Measurements from ENCODE around the gene TNRC6C. TPM values are rescaled to one million over a fixed set of nuclear protein-coding genes. Genes with fewer than 3 reads are reported as not detected.
A peak's percentile ranks its signal among the peaks of the same experiment; 100 is the strongest.
"Not testable (repeated sequence)": the region's sequence is repeated elsewhere in the genome, so short reads cannot be mapped to it uniquely, and the experiment has no call there.

Gene TNRC6C
- total and polyA plus RNA-seq, 2 experiments from 2014 or later, result 10.1 to 16.6 TPM

DNA sequence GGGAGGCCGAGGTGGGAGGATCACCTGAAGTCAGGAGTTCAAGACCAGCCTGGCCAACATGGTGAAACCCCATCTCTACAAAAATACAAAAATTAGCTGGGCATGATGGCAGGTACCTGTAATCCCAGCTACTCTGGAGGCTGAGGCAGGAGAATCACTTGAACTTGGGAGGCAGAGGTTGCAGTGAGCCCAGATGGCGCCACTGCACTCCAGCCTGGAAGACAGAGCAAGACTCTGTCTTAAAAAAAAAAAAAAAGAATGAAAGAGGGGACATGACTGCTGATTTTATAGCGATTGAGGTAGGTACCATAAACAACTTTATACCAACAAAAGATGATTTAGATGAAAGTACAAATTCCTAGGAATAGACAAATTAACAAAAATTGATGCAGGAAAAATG, 13.8 kb downstream of the TNRC6C start:
- TF ChIP-seq, protein P1, sequence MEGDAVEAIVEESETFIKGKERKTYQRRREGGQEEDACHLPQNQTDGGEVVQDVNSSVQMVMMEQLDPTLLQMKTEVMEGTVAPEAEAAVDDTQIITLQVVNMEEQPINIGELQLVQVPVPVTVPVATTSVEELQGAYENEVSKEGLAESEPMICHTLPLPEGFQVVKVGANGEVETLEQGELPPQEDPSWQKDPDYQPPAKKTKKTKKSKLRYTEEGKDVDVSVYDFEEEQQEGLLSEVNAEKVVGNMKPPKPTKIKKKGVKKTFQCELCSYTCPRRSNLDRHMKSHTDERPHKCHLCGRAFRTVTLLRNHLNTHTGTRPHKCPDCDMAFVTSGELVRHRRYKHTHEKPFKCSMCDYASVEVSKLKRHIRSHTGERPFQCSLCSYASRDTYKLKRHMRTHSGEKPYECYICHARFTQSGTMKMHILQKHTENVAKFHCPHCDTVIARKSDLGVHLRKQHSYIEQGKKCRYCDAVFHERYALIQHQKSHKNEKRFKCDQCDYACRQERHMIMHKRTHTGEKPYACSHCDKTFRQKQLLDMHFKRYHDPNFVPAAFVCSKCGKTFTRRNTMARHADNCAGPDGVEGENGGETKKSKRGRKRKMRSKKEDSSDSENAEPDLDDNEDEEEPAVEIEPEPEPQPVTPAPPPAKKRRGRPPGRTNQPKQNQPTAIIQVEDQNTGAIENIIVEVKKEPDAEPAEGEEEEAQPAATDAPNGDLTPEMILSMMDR (conservative IDR thresholded peaks at IDR 0.05; ENCODE audit: low read depth in 2 of 2), result peak; percentile 39 to 42
- not testable (repeated sequence) for H3F3A ChIP-seq (replicated peaks; ENCODE audit: low read depth); H3K27me3 ChIP-seq (ENCODE audit: insufficient read depth); H3K27ac ChIP-seq (ENCODE audit: low read depth); H3K9me2 ChIP-seq (ENCODE audit: insufficient read depth); H3K9me3 Mint-ChIP-seq; H2AFZ ChIP-seq; H3K36me3 Mint-ChIP-seq (ENCODE audit: low read depth); H3K27me3 Mint-ChIP-seq (ENCODE audit: insufficient read depth, low read depth, poor library complexity); H3K4me2 ChIP-seq; H3K36me3 ChIP-seq (ENCODE audit: insufficient read depth); H3K4me3 ChIP-seq; ATAC-seq; H3K27ac Mint-ChIP-seq; DNase-seq (ENCODE audit: low spot score); H3K4me3 Mint-ChIP-seq
- H4K20me1 ChIP-seq (replicated peaks; ENCODE audit: insufficient read depth), result peaks cover 61% of the 10 kb centered on the region
- H3K4me1 Mint-ChIP-seq, result peaks cover 34% of the 10 kb centered on the region
- peaks cover 97% of the 10 kb centered on the region for H3K79me2 ChIP-seq (replicated peaks; ENCODE audit: insufficient read depth)
- peaks cover 11% of the 10 kb centered on the region for H3K4me1 ChIP-seq (ENCODE audit: insufficient read depth)

DNA sequence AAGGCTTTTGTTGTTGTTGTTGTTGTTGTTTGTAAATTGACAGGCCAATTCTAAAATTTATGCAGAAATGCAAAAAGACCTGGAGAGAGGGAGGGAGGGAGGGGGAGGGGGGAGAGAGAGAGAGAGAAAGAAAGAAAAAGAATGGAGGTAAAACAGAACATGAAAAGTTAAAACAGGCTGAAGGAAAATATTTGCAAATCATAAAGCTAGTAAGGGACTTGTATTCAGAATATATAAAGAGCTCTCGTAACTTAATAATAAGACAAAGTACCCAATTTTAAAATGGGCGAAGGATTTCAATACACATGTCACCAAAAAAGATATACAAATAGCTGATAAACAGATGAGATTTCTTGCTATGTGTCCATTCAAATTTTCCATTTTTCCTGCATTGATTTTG, 15.4 kb downstream of the TNRC6C start:
- no peak for DNase-seq (ENCODE audit: low spot score)
- TF ChIP-seq, protein P1 (conservative IDR thresholded peaks at IDR 0.05; ENCODE audit: low read depth in 2 of 2), result no peak
- TF ChIP-seq, protein P2, sequence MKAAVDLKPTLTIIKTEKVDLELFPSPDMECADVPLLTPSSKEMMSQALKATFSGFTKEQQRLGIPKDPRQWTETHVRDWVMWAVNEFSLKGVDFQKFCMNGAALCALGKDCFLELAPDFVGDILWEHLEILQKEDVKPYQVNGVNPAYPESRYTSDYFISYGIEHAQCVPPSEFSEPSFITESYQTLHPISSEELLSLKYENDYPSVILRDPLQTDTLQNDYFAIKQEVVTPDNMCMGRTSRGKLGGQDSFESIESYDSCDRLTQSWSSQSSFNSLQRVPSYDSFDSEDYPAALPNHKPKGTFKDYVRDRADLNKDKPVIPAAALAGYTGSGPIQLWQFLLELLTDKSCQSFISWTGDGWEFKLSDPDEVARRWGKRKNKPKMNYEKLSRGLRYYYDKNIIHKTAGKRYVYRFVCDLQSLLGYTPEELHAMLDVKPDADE (IDR thresholded peaks at IDR 0.05), result no peak
- TF ChIP-seq, protein P3, sequence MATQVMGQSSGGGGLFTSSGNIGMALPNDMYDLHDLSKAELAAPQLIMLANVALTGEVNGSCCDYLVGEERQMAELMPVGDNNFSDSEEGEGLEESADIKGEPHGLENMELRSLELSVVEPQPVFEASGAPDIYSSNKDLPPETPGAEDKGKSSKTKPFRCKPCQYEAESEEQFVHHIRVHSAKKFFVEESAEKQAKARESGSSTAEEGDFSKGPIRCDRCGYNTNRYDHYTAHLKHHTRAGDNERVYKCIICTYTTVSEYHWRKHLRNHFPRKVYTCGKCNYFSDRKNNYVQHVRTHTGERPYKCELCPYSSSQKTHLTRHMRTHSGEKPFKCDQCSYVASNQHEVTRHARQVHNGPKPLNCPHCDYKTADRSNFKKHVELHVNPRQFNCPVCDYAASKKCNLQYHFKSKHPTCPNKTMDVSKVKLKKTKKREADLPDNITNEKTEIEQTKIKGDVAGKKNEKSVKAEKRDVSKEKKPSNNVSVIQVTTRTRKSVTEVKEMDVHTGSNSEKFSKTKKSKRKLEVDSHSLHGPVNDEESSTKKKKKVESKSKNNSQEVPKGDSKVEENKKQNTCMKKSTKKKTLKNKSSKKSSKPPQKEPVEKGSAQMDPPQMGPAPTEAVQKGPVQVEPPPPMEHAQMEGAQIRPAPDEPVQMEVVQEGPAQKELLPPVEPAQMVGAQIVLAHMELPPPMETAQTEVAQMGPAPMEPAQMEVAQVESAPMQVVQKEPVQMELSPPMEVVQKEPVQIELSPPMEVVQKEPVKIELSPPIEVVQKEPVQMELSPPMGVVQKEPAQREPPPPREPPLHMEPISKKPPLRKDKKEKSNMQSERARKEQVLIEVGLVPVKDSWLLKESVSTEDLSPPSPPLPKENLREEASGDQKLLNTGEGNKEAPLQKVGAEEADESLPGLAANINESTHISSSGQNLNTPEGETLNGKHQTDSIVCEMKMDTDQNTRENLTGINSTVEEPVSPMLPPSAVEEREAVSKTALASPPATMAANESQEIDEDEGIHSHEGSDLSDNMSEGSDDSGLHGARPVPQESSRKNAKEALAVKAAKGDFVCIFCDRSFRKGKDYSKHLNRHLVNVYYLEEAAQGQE (IDR thresholded peaks at IDR 0.05; ENCODE audit: unreplicated experiment), result no peak
- no peak for TF ChIP-seq NANOG (IDR thresholded peaks at IDR 0.05; ENCODE audit: borderline replicate concordance)
- TF ChIP-seq ZNF331 (CRISPR knock-in tag; IDR thresholded peaks at IDR 0.05; ENCODE audit: low read depth), result no peak
- TF ChIP-seq, protein P4, sequence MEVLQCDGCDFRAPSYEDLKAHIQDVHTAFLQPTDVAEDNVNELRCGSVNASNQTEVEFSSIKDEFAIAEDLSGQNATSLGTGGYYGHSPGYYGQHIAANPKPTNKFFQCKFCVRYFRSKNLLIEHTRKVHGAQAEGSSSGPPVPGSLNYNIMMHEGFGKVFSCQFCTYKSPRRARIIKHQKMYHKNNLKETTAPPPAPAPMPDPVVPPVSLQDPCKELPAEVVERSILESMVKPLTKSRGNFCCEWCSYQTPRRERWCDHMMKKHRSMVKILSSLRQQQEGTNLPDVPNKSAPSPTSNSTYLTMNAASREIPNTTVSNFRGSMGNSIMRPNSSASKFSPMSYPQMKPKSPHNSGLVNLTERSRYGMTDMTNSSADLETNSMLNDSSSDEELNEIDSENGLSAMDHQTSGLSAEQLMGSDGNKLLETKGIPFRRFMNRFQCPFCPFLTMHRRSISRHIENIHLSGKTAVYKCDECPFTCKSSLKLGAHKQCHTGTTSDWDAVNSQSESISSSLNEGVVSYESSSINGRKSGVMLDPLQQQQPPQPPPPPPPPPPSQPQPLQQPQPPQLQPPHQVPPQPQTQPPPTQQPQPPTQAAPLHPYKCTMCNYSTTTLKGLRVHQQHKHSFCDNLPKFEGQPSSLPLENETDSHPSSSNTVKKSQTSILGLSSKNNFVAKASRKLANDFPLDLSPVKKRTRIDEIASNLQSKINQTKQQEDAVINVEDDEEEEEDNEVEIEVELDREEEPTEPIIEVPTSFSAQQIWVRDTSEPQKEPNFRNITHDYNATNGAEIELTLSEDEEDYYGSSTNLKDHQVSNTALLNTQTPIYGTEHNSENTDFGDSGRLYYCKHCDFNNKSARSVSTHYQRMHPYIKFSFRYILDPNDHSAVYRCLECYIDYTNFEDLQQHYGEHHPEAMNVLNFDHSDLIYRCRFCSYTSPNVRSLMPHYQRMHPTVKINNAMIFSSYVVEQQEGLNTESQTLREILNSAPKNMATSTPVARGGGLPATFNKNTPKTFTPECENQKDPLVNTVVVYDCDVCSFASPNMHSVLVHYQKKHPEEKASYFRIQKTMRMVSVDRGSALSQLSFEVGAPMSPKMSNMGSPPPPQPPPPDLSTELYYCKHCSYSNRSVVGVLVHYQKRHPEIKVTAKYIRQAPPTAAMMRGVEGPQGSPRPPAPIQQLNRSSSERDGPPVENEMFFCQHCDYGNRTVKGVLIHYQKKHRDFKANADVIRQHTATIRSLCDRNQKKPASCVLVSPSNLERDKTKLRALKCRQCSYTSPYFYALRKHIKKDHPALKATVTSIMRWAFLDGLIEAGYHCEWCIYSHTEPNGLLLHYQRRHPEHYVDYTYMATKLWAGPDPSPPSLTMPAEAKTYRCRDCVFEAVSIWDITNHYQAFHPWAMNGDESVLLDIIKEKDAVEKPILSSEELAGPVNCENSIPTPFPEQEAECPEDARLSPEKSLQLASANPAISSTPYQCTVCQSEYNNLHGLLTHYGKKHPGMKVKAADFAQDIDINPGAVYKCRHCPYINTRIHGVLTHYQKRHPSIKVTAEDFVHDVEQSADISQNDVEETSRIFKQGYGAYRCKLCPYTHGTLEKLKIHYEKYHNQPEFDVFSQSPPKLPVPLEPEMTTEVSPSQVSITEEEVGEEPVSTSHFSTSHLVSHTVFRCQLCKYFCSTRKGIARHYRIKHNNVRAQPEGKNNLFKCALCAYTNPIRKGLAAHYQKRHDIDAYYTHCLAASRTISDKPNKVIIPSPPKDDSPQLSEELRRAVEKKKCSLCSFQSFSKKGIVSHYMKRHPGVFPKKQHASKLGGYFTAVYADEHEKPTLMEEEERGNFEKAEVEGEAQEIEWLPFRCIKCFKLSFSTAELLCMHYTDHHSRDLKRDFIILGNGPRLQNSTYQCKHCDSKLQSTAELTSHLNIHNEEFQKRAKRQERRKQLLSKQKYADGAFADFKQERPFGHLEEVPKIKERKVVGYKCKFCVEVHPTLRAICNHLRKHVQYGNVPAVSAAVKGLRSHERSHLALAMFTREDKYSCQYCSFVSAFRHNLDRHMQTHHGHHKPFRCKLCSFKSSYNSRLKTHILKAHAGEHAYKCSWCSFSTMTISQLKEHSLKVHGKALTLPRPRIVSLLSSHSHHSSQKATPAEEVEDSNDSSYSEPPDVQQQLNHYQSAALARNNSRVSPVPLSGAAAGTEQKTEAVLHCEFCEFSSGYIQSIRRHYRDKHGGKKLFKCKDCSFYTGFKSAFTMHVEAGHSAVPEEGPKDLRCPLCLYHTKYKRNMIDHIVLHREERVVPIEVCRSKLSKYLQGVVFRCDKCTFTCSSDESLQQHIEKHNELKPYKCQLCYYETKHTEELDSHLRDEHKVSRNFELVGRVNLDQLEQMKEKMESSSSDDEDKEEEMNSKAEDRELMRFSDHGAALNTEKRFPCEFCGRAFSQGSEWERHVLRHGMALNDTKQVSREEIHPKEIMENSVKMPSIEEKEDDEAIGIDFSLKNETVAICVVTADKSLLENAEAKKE (CRISPR knock-in tag; IDR thresholded peaks at IDR 0.05), result no peak

More for the DNA sequence above, 15.4 kb downstream of the TNRC6C start:
- ATAC-seq, result no peak
- H3K27me3 ChIP-seq (ENCODE audit: insufficient read depth), result no peaks in the 10 kb centered on the region
- H3K4me2 ChIP-seq, result peak overlapping the region; percentile 29; the same call in 1 of the 2 replicates
- no peak overlapping the region for H3K4me3 ChIP-seq
- H4K20me1 ChIP-seq (replicated peaks; ENCODE audit: insufficient read depth), result peaks cover 51% of the 10 kb centered on the region
- Mint-ChIP-seq H3K4me3 (no peak overlapping the region), H3K9me3 (no peaks in the 10 kb centered on the region), H3K36me3 (ENCODE audit: low read depth) (no peaks in the 10 kb centered on the region), H3K27ac (no peak overlapping the region), H3K4me1 (peaks cover 41% of the 10 kb centered on the region), H3K27me3 (ENCODE audit: insufficient read depth, low read depth, poor library complexity) (peaks cover 7% of the 10 kb centered on the region)
- H2AFZ ChIP-seq, result no peak overlapping the region
- no peaks in the 10 kb centered on the region for H3K9me2 ChIP-seq (ENCODE audit: insufficient read depth)
- H3K4me1 ChIP-seq (ENCODE audit: insufficient read depth), result peaks cover 20% of the 10 kb centered on the region
- H3K79me2 ChIP-seq (replicated peaks; ENCODE audit: insufficient read depth), result peaks cover 96% of the 10 kb centered on the region
- no peaks in the 10 kb centered on the region for H3K36me3 ChIP-seq (ENCODE audit: insufficient read depth)
- no peak overlapping the region for H3K27ac ChIP-seq (ENCODE audit: low read depth)
- H3F3A ChIP-seq (replicated peaks; ENCODE audit: low read depth), result no peaks in the 10 kb centered on the region

Data from GM23338 (cell line).